Mesenchymal stem cell (in vitro differentiated cells and primary cell): ENCODE data around the gene SGIP1.

Source experiments
- DNase-seq: peaks from one replicate; pipeline ENCODE4 v3.0.0-alpha.2; 2013
- H2AFZ ChIP-seq: one replicate; pipeline ENCODE4 v1.6.1; 2013; ENCODE audit warnings: low read depth, mild to moderate bottlenecking, control low read depth, inconsistent platforms, low read length, moderate library complexity
- H2AK5ac ChIP-seq: 2 replicates; pipeline ENCODE4 v1.6.1; 2013; ENCODE audit warnings: low read length, moderate library complexity, mild to moderate bottlenecking, inconsistent platforms; ENCODE audit not compliant: severe bottlenecking
- H2BK120ac ChIP-seq: one replicate; pipeline ENCODE4 v1.6.1; 2013; ENCODE audit warnings: low read depth, mild to moderate bottlenecking, inconsistent platforms, low read length, moderate library complexity
- H2BK12ac ChIP-seq, 2 experiments: one replicate each; pipeline ENCODE4 v1.6.1; 2013; ENCODE audit warnings: inconsistent platforms in 2 of 2, low read length in 2 of 2, mild to moderate bottlenecking in 2 of 2, moderate library complexity in 2 of 2, control low read depth in 1 of 2
- H2BK15ac ChIP-seq: one replicate; pipeline ENCODE4 v1.6.1; 2013; ENCODE audit warnings: mild to moderate bottlenecking, low read depth, inconsistent platforms; ENCODE audit not compliant: poor library complexity, severe bottlenecking
- H2BK5ac ChIP-seq: 2 replicates; pipeline ENCODE4 v1.6.1; 2013; ENCODE audit warnings: low read depth, mild to moderate bottlenecking, low read length, control low read depth, inconsistent platforms; ENCODE audit not compliant: poor library complexity, severe bottlenecking
- H3K14ac ChIP-seq, 2 experiments: one replicate each; pipeline ENCODE4 v1.6.1; 2013; ENCODE audit warnings: inconsistent platforms in 2 of 2, low read length in 2 of 2, control low read depth in 1 of 2, mild to moderate bottlenecking in 1 of 2, moderate library complexity in 1 of 2
- H3K18ac ChIP-seq, 2 experiments: one replicate each; pipeline ENCODE4 v1.6.1; 2013; ENCODE audit warnings: inconsistent platforms in 2 of 2, low read length in 2 of 2, control low read depth in 1 of 2, low read depth in 1 of 2, mild to moderate bottlenecking in 1 of 2
- H3K23ac ChIP-seq, 2 experiments: one replicate each; pipeline ENCODE4 v1.6.1; 2013; ENCODE audit warnings: inconsistent platforms in 2 of 2, low read length in 2 of 2, mild to moderate bottlenecking in 2 of 2, moderate library complexity in 2 of 2, control low read depth in 1 of 2
- H3K27ac ChIP-seq: 2 replicates; pipeline ENCODE4 v1.5.1; 2013; ENCODE audit warnings: mild to moderate bottlenecking, moderate library complexity, low read length, control low read depth, inconsistent platforms; ENCODE audit not compliant: poor library complexity, severe bottlenecking
- H3K27me3 ChIP-seq, 2 experiments: 2 replicates each; pipeline versions ENCODE4 v1.6.1 to v1.7.0; 2013; ENCODE audit warnings: low read length in 2 of 2, mild to moderate bottlenecking in 2 of 2, moderate library complexity in 2 of 2, control low read depth in 1 of 2, inconsistent platforms in 1 of 2; ENCODE audit not compliant: control insufficient read depth in 1 of 2, insufficient read depth in 1 of 2
- H3K36me3 ChIP-seq, 2 experiments: 2 replicates each; pipeline versions ENCODE4 v1.6.1 to v1.7.0; 2013; ENCODE audit warnings: low read length in 2 of 2, control low read depth in 1 of 2, inconsistent platforms in 1 of 2, low read depth in 1 of 2, mild to moderate bottlenecking in 1 of 2; ENCODE audit not compliant: insufficient read depth in 2 of 2, control insufficient read depth in 1 of 2
- H3K4ac ChIP-seq, 2 experiments: one replicate each; pipeline ENCODE4 v1.6.1; 2013; ENCODE audit warnings: inconsistent platforms in 2 of 2, low read length in 2 of 2, mild to moderate bottlenecking in 2 of 2, moderate library complexity in 2 of 2, control low read depth in 1 of 2, low read depth in 1 of 2
- H3K4me1 ChIP-seq: 2 replicates; pipeline ENCODE4 v1.6.1; 2013; ENCODE audit warnings: low read depth, low read length, control low read depth; ENCODE audit not compliant: control insufficient read depth, insufficient read depth
- H3K4me2 ChIP-seq: 2 replicates; pipeline ENCODE4 v1.6.1; 2013; ENCODE audit warnings: low read length, mild to moderate bottlenecking, inconsistent platforms; ENCODE audit not compliant: poor library complexity, severe bottlenecking
- H3K4me3 ChIP-seq, 2 experiments: 2 replicates each; pipeline versions ENCODE4 v1.5.1 to v1.7.0; 2013; ENCODE audit warnings: low read length in 2 of 2, mild to moderate bottlenecking in 2 of 2, control low read depth in 1 of 2, low read depth in 1 of 2; ENCODE audit not compliant: insufficient read depth in 1 of 2
- H3K79me1 ChIP-seq: replicated peaks from 2 replicates; pipeline ENCODE4 v1.6.1; 2013; ENCODE audit warnings: mild to moderate bottlenecking, control low read depth, low read length, inconsistent platforms; ENCODE audit not compliant: poor library complexity, severe bottlenecking
- H3K9ac ChIP-seq: 2 replicates; pipeline ENCODE4 v1.7.0; 2013; ENCODE audit warnings: mild to moderate bottlenecking, low read length, moderate library complexity
- H3K9me3 ChIP-seq: 2 replicates; pipeline ENCODE4 v1.7.0; 2013; ENCODE audit warnings: mild to moderate bottlenecking, low read length; ENCODE audit not compliant: control insufficient read depth
- H4K8ac ChIP-seq: one replicate; pipeline ENCODE4 v1.6.1; 2013; ENCODE audit warnings: inconsistent platforms, mild to moderate bottlenecking, low read length, moderate library complexity
- H4K91ac ChIP-seq: one replicate; pipeline ENCODE4 v1.6.1; 2013; ENCODE audit warnings: mild to moderate bottlenecking, low read length, inconsistent platforms
- WGBS: methylation state at CpG from one replicate; pipeline ENCODE4 v1.1.7; 2013; ENCODE audit warnings: mixed read lengths; 5-methylcytosine and 5-hydroxymethylcytosine counted together

The SGIP1 gene

GRCh38 chr1:66497910-66498309 is 36.0 kb upstream of the SGIP1 start:
- Histone ChIP-seq H2BK12ac (no peak overlapping the region), H3K27ac (no peak overlapping the region), H3K14ac (no peak overlapping the region), H3K23ac (no peak overlapping the region), H3K9me3 (no peaks in the 10 kb centered on the region), H3K9ac (no peak overlapping the region), H3K4me3 (no peak overlapping the region), H2BK120ac (no peak overlapping the region), H2AFZ (no peak overlapping the region), H3K27me3 (no peaks in the 10 kb centered on the region), H2BK15ac (no peak overlapping the region), H3K4me2 (no peak overlapping the region), H2BK5ac (no peak overlapping the region), H4K8ac (no peak overlapping the region), H3K4ac (no peak overlapping the region), H4K91ac (no peak overlapping the region), H3K36me3 (no peaks in the 10 kb centered on the region), H3K79me1 (no peaks in the 10 kb centered on the region), H3K4me1 (peaks cover 2% of the 10 kb centered on the region), H2AK5ac (no peak overlapping the region), H3K18ac (no peak overlapping the region)
- 63% methylated on average over 2 of the region's 3 CpGs for WGBS
- no peak for DNase-seq

- Histone ChIP-seq H3K4me2 (no peak overlapping the region), H3K9ac (no peak overlapping the region), H3K18ac (no peak overlapping the region), H2AK5ac (no peak overlapping the region), H3K4ac (no peak overlapping the region), H3K9me3 (no peaks in the 10 kb centered on the region), H4K8ac (no peak overlapping the region), H2BK15ac (no peak overlapping the region), H2AFZ (no peak overlapping the region), H3K36me3 (no peaks in the 10 kb centered on the region), H3K79me1 (no peaks in the 10 kb centered on the region), H2BK12ac (no peak overlapping the region), H3K14ac (no peak overlapping the region), H3K4me3 (no peak overlapping the region), H3K4me1 (peaks cover 1% of the 10 kb centered on the region), H4K91ac (no peak overlapping the region), H3K27me3 (no peaks in the 10 kb centered on the region), H2BK5ac (no peak overlapping the region), H2BK120ac (no peak overlapping the region), H3K23ac (no peak overlapping the region), H3K27ac (no peak overlapping the region)
- DNase-seq, result no peak
- no CpG with 5 or more reads among the region's 1 CpG for WGBS
These were observed 33.7 kb upstream of the SGIP1 start for GRCh38 chr1:66500301-66500700.

GRCh38 chr1:66502086-66502485 is 31.9 kb upstream of the SGIP1 start:
- Histone ChIP-seq H3K36me3 (no peaks in the 10 kb centered on the region), H3K18ac (no peak overlapping the region), H2BK120ac (no peak overlapping the region), H3K9me3 (no peaks in the 10 kb centered on the region), H3K27ac (no peak overlapping the region), H3K4me2 (no peak overlapping the region), H3K4me3 (no peak overlapping the region), H4K8ac (no peak overlapping the region), H2AFZ (no peak overlapping the region), H3K9ac (no peak overlapping the region), H2BK15ac (no peak overlapping the region), H2AK5ac (no peak overlapping the region), H3K23ac (no peak overlapping the region), H3K4me1 (peaks cover 1% of the 10 kb centered on the region), H3K79me1 (no peaks in the 10 kb centered on the region), H4K91ac (no peak overlapping the region), H3K14ac (no peak overlapping the region), H2BK5ac (no peak overlapping the region), H3K4ac (no peak overlapping the region), H3K27me3 (no peaks in the 10 kb centered on the region), H2BK12ac (no peak overlapping the region)
- no CpG with 5 or more reads among the region's 1 CpG for WGBS
- DNase-seq, result no peak

- peaks cover 3% of the 10 kb centered on the region for H3K4me1 ChIP-seq
- no peak overlapping the region for H2BK15ac ChIP-seq
- H3K9ac ChIP-seq, result peak overlapping the region; percentile 75
- H4K8ac ChIP-seq, result no peak overlapping the region
- H3K14ac ChIP-seq, result no peak overlapping the region
- H2BK120ac ChIP-seq, result no peak overlapping the region
- no peaks in the 10 kb centered on the region for H3K79me1 ChIP-seq
- H3K4me3 ChIP-seq, result no peak overlapping the region
- no peak overlapping the region for H3K4me2 ChIP-seq
- no peak overlapping the region for H2AFZ ChIP-seq
- no peaks in the 10 kb centered on the region for H3K27me3 ChIP-seq
- H4K91ac ChIP-seq, result no peak overlapping the region
- H3K27ac ChIP-seq, result no peak overlapping the region
- WGBS, result 12% methylated on average over 1 of the region's 3 CpGs
- H3K23ac ChIP-seq, result no peak overlapping the region
- no peak overlapping the region for H2AK5ac ChIP-seq
- H3K18ac ChIP-seq, result no peak overlapping the region
- H3K4ac ChIP-seq, result no peak overlapping the region
- DNase-seq, result peak; percentile 81
- H3K9me3 ChIP-seq, result no peaks in the 10 kb centered on the region
- H3K36me3 ChIP-seq, result no peaks in the 10 kb centered on the region
- H2BK12ac ChIP-seq, result no peak overlapping the region
- H2BK5ac ChIP-seq, result no peak overlapping the region
These were observed 30.0 kb upstream of the SGIP1 start for GRCh38 chr1:66503841-66504470.
